Activated naive CD8-positive, alpha-beta T cell treated with anti-CD3 and anti-CD28 coated beads for 36 hours (primary cell): Measurements from ENCODE around the gene HTR1D. TPM values are rescaled to one million over a fixed set of nuclear protein-coding genes. Genes with fewer than 3 reads are reported as not detected.

ENCODE experiments used
- DNase-seq: peaks from one replicate; pipeline ENCODE4 v3.0.0; 2021
- H3K27ac Mint-ChIP-seq: one replicate; pipeline ENCODE4 v1.8.0; 2022; ENCODE audit warnings: mild to moderate bottlenecking, moderate library complexity, mixed read lengths
- H3K27me3 Mint-ChIP-seq: one replicate; pipeline ENCODE4 v1.8.0; 2022; ENCODE audit warnings: mild to moderate bottlenecking, mixed read lengths
- H3K36me3 Mint-ChIP-seq: one replicate; pipeline ENCODE4 v1.8.0; 2021; ENCODE audit warnings: mild to moderate bottlenecking, mixed read lengths
- H3K4me1 Mint-ChIP-seq: one replicate; pipeline ENCODE4 v1.8.0; 2021; ENCODE audit warnings: mixed read lengths
- H3K4me3 Mint-ChIP-seq: one replicate; pipeline ENCODE4 v1.8.0; 2022; ENCODE audit warnings: mild to moderate bottlenecking, moderate library complexity, mixed read lengths
- H3K9me3 Mint-ChIP-seq: one replicate; pipeline ENCODE4 v1.8.0; 2022; ENCODE audit warnings: mixed read lengths
- total RNA-seq, 2 experiments: library from RNA; stranded (reverse); gene quantifications; one replicate each; pipeline ENCODE4 v1.2.3, GENCODE V29; 2021

Gene HTR1D
- total RNA-seq, 2 experiments from 2014 or later = not detected

- no peak overlapping the region for H3K27ac Mint-ChIP-seq
- no peaks in the 10 kb centered on the region for H3K27me3 Mint-ChIP-seq
- H3K9me3 Mint-ChIP-seq = no peaks in the 10 kb centered on the region
- DNase-seq = no peak
- no peak overlapping the region for H3K4me3 Mint-ChIP-seq
- H3K4me1 Mint-ChIP-seq = peaks cover 11% of the 10 kb centered on the region
- H3K36me3 Mint-ChIP-seq = no peaks in the 10 kb centered on the region
Measured at GRCh38 chr1:23159963-23160877, 57.1 kb downstream of the HTR1D start.

- peaks cover 2% of the 10 kb centered on the region for H3K36me3 Mint-ChIP-seq
- peaks cover 12% of the 10 kb centered on the region for H3K4me1 Mint-ChIP-seq
- H3K9me3 Mint-ChIP-seq = no peaks in the 10 kb centered on the region
- no peak for DNase-seq
- H3K27ac Mint-ChIP-seq = no peak overlapping the region
- no peaks in the 10 kb centered on the region for H3K27me3 Mint-ChIP-seq
- no peak overlapping the region for H3K4me3 Mint-ChIP-seq
Measured at GRCh38 chr1:23156940-23157339, 60.4 kb downstream of the HTR1D start.

- H3K27ac Mint-ChIP-seq = no peak overlapping the region
- no peak overlapping the region for H3K4me3 Mint-ChIP-seq
- H3K4me1 Mint-ChIP-seq = peaks cover 24% of the 10 kb centered on the region
- peaks cover 6% of the 10 kb centered on the region for H3K36me3 Mint-ChIP-seq
- H3K27me3 Mint-ChIP-seq = no peaks in the 10 kb centered on the region
- no peak for DNase-seq
- no peaks in the 10 kb centered on the region for H3K9me3 Mint-ChIP-seq
Measured at GRCh38 chr1:23152966-23153684, 64.2 kb downstream of the HTR1D start.

- Mint-ChIP-seq H3K4me1 (peaks cover 25% of the 10 kb centered on the region), H3K27me3 (no peaks in the 10 kb centered on the region), H3K9me3 (no peaks in the 10 kb centered on the region)
Measured at GRCh38 chr1:23150742-23151141, 66.6 kb downstream of the HTR1D start.

GRCh38 chr1:23150125-23150524 is 67.2 kb downstream of the HTR1D start:
- no peak overlapping the region for H3K27ac Mint-ChIP-seq
- peaks cover 25% of the 10 kb centered on the region for H3K4me1 Mint-ChIP-seq
- no peaks in the 10 kb centered on the region for H3K9me3 Mint-ChIP-seq
- peaks cover 6% of the 10 kb centered on the region for H3K36me3 Mint-ChIP-seq
- no peak for DNase-seq
- H3K4me3 Mint-ChIP-seq = no peak overlapping the region
- no peaks in the 10 kb centered on the region for H3K27me3 Mint-ChIP-seq

More at GRCh38 chr1:23150742-23151141, 66.6 kb downstream of the HTR1D start:
- H3K4me3 Mint-ChIP-seq = no peak overlapping the region
- H3K27ac Mint-ChIP-seq = no peak overlapping the region
- no peak for DNase-seq
- peaks cover 6% of the 10 kb centered on the region for H3K36me3 Mint-ChIP-seq

GRCh38 chr1:23149114-23149513 is 68.2 kb downstream of the HTR1D start:
- Mint-ChIP-seq H3K4me3 (no peak overlapping the region), H3K4me1 (peaks cover 27% of the 10 kb centered on the region), H3K36me3 (peaks cover 6% of the 10 kb centered on the region), H3K27ac (peak overlapping the region; percentile 69), H3K27me3 (no peaks in the 10 kb centered on the region), H3K9me3 (no peaks in the 10 kb centered on the region)
- DNase-seq = no peak

- Mint-ChIP-seq H3K36me3 (peaks cover 3% of the 10 kb centered on the region), H3K27me3 (no peaks in the 10 kb centered on the region), H3K9me3 (no peaks in the 10 kb centered on the region), H3K4me3 (peak overlapping the region; percentile 22), H3K4me1 (peaks cover 28% of the 10 kb centered on the region), H3K27ac (peak overlapping the region; percentile 80)
- no peak for DNase-seq
Measured at GRCh38 chr1:23148084-23148483, 69.2 kb downstream of the HTR1D start.

Other genes with a start within 250 kb of the HTR1D start
- not detected for gene LACTBL1, start 244.6 kb downstream of the HTR1D start, total RNA-seq
- gene TEX46, start 201.7 kb downstream of the HTR1D start, total RNA-seq = not detected
- 10 to 100 TPM; 79.1 to 81.6 TPM for gene KDM1A, start 198.0 kb downstream of the HTR1D start, total RNA-seq
- 10 to 100 TPM; 18.4 to 20.1 TPM for gene LUZP1, start 48.6 kb downstream of the HTR1D start, total RNA-seq
- 100 to 1,000 TPM; 207 to 212 TPM for gene HNRNPR, start 126.8 kb upstream of the HTR1D start, total RNA-seq
- gene ZNF436, start 152.3 kb upstream of the HTR1D start, total RNA-seq = 1 to 10 TPM; 3.7 to 4.4 TPM
- gene TCEA3, start 207.2 kb upstream of the HTR1D start, total RNA-seq = 1 to 10 TPM; 6.3 to 7.4 TPM